DMS153 treated with DMSO at 0.1 percent for 48 hours (cell line): ENCODE results near the gene TBC1D9B.

Experiments
- DNase-seq: peaks from one replicate; lab custom pipeline; 2025; ENCODE audit not compliant: unreplicated experiment; lab: John Stamatoyannopoulos, UW

Gene TBC1D9B

DNA sequence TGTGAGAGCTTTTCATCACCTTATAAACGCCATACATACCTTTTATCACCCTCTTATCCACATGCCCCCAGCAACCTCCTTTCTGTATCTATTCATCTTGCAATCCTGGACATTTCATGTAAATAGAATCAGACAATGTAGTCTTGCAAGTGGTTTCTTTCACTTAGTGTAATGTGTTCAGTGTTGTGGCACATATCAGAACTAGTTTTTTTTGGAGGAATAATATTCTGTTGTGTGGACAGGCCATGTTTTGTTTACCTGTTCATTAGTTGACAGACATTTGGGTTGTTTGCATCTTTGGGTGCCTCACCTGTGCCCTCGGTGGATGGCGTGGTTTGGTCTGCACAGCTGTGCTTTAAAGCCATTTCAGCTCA, 85.7 kb downstream of the TBC1D9B start:
- DNase-seq = no peak

GRCh38 chr5:179821298-179822058, 86.2 kb downstream of the TBC1D9B start:
- peak; percentile 25 for DNase-seq

GRCh38 chr5:179820483-179821297, 87.0 kb downstream of the TBC1D9B start, which contains the start of gene SQSTM1:
Gene SQSTM1, plus strand, starts transcription at chr5:179820905. Its CDS starts 32 bp downstream, at chr5:179820937.
- peak; percentile 22 for DNase-seq

DNA sequence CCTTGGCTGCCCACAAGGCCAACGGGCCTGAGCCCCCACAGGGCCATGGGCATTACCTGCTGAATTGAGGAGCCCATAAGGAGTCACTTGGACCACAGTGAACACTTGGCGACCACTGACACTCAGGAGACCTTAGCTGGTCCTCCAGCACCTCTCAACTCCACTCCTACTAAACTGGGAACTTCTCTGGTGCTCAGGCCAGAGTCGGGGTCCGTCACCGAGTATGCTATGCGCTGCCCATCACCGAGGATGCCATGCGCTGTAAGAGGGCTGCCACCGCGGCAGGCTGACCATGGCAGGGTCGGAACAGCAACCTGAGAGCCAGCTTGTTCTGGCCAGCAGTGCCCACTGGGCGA, 87.6 kb downstream of the TBC1D9B start:
- no peak for DNase-seq

DNA sequence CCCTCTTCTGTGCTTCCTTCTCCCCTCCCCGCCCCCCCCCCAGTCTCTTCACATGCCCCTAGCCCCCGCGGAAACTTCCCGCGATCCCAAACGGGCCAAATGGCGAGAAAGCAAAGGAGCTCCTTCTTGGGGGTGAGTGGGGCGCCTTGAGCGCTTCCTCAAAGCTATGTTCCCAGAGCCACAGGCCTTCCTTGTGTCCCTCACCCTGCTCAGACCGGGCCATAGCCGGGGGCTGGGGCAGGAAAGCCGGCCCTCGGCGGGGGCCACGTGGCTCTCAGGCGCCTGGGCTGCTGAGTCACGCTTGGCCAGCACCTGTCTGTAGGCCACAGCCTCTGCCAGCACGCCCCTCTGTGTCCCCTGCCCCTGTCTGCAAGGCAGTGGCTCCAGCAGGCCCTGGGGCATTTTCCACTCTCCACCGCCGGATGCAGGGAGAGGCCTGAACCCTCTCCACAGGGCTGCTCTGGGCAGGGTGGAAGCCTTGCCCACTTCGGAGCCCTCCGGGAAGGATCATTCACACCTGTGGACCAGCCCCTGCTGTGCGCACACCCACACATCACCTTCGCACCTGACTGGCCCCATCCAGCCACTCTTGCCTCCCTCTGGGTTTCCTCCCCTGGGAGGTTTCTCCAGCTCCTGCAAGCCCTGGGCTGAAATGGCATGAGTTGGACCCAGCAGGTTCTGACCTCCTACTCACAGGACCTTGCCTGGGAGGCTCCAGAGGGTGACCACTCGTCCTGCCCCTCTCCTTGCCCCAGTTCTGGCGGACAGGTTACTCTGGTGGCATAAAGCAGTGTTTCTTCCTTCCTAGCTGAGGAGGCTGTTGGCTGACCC, 88.2 kb downstream of the TBC1D9B start:
- DNase-seq = no peak

GRCh38 chr5:179818746-179819295, 88.9 kb downstream of the TBC1D9B start:
- peak; percentile 31 for DNase-seq

GRCh38 chr5:179817890-179818745, 89.6 kb downstream of the TBC1D9B start:
- DNase-seq = no peak

DNA sequence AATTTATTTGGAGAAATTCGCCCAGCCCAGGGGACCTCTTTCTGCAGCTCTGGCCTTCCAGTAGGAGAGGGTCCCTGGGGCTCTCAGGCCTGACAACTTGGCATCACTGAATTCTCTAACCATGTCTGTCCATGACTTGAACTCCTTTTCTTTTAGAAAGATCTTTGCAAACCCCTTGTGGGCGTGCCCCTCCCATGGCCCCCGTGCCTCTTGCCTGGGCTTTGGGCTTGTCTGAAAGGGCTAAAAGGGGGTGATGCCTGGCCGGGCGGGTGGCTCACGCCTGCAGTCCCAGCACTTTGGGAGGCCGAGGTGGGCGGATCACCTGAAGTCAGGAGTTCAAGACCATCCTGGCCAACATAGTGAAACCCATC, 90.2 kb downstream of the TBC1D9B start:
- no peak for DNase-seq

GRCh38 chr5:179816796-179817469, 90.8 kb downstream of the TBC1D9B start:
- DNase-seq = no peak

DNA sequence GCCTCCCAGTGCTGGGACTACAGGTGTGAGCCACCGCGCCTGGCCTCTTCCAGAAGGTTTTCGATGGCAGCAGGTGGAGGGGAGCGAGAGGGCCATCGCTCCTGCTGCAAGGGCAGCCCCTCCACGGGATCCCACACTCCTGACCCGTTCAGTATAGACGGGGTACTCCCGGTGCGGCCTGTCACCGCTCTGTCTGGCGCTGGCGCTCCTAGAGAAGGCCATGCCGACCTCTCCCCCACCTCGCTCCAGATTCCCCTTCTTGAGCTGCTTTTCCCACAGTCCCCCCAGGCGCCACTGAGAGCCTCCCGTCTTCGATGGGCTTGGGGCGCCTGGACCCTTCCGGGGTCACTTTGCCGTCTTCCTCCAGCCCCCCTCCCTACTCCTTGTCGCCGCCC, 91.3 kb downstream of the TBC1D9B start:
- no peak for DNase-seq

GRCh38 chr5:179815491-179816249, 92.0 kb downstream of the TBC1D9B start:
- DNase-seq = no peak

- no peak for DNase-seq
Measured at GRCh38 chr5:179814090-179814489, 93.6 kb downstream of the TBC1D9B start.

DNA sequence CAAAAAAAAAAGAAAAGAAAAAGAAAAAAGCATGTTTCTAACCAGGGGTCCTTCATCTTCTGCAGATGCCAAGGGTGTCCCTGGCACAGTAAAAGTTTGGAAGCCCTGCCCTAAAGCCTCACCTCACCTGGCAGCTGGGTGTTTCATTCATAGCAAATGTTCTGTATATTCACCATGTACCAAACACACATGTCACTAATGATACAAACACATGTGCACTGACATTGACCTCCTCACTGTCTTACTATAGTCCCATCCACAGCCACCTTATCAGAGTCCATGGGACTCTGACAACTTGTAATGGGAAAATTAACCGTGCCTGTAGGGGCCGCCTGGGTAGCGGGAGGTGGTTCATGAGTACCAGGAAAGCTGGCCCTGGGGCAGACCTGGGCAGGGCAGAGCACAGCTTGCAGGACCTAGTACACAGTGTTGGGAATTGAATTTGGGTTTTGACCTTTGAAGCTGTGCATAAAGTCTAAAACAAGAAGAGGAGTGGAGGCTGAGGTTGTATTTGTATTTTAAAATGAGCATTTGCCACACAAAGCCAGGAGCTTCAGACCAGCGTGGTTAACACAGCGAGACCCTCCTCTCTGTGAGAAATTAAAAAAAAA, 94.6 kb downstream of the TBC1D9B start:
- DNase-seq = no peak

- no peak for DNase-seq
Measured at GRCh38 chr5:179812135-179812825, 95.4 kb downstream of the TBC1D9B start.
